Measurements from ENCODE around the gene ETS1. TPM values are rescaled to one million over a fixed set of nuclear protein-coding genes. Genes with fewer than 3 reads are reported as not detected.
"Not testable (repeated sequence)": the region's sequence is repeated elsewhere in the genome, so short reads cannot be mapped to it uniquely, and the experiment has no call there.

ETS1 gene
- total RNA-seq, 6 experiments from 2014 or later: 14.2 to 37.2 (median 23.3) TPM

GRCh38 chr11:128451652-128452470 lies 135.5 kb downstream of the ETS1 start:
- Histone ChIP-seq H3K27me3 (no peaks in the 10 kb centered on the region), H3K36me3 (no peaks in the 10 kb centered on the region), H3K4me3 (peak overlapping the region in 1 of 3 donors; percentile 20), H3K27ac (peak overlapping the region in 1 of 3 donors; percentile 56), H3K9me3 (no peaks in the 10 kb centered on the region), H3K4me1 (peaks cover 0 to 28% (median 0%) of the 10 kb centered on the region in 4 donors)
- ATAC-seq (peak; percentile 7 to 55 (median 42)), DNase-seq (peak; percentile 55 to 79 (median 59))
- intact Hi-C loops (cut with DNase I): no loop called here
- TF ChIP-seq, protein P1, sequence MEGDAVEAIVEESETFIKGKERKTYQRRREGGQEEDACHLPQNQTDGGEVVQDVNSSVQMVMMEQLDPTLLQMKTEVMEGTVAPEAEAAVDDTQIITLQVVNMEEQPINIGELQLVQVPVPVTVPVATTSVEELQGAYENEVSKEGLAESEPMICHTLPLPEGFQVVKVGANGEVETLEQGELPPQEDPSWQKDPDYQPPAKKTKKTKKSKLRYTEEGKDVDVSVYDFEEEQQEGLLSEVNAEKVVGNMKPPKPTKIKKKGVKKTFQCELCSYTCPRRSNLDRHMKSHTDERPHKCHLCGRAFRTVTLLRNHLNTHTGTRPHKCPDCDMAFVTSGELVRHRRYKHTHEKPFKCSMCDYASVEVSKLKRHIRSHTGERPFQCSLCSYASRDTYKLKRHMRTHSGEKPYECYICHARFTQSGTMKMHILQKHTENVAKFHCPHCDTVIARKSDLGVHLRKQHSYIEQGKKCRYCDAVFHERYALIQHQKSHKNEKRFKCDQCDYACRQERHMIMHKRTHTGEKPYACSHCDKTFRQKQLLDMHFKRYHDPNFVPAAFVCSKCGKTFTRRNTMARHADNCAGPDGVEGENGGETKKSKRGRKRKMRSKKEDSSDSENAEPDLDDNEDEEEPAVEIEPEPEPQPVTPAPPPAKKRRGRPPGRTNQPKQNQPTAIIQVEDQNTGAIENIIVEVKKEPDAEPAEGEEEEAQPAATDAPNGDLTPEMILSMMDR (IDR thresholded peaks at IDR 0.05): no peak
- 42% methylated on average over 6 of the region's 26 CpGs for WGBS (ENCODE audit: insufficient coverage, low coverage, low lambda C conversion rate, missing lambda C conversion rate)

GRCh38 chr11:128450882-128451651 lies 136.3 kb downstream of the ETS1 start:
- Histone ChIP-seq H3K4me1 (peaks cover 0 to 20% (median 0%) of the 10 kb centered on the region in 4 donors), H3K36me3 (no peaks in the 10 kb centered on the region), H3K27me3 (no peaks in the 10 kb centered on the region), H3K9me3 (no peaks in the 10 kb centered on the region), H3K4me3 (no peak overlapping the region), H3K27ac (peak overlapping the region in 1 of 3 donors; percentile 56)
- DNase-seq (no peak), ATAC-seq (no peak)
- intact Hi-C loops (cut with DNase I): no loop called here
- TF ChIP-seq, protein P1 (IDR thresholded peaks at IDR 0.05): no peak
- TF ChIP-seq POLR2A (IDR thresholded peaks at IDR 0.05): no peak
- 86% methylated on average over 6 of the region's 21 CpGs for WGBS (ENCODE audit: insufficient coverage, low coverage, low lambda C conversion rate, missing lambda C conversion rate)

- DNase-seq; intact Hi-C loops (cut with DNase I); H3K9me3 ChIP-seq; H3K27me3 ChIP-seq; H3K27ac ChIP-seq; H3K4me3 ChIP-seq; ATAC-seq; H3K36me3 ChIP-seq: not testable (repeated sequence)
- peaks cover 0 to 16% (median 0%) of the 10 kb centered on the region in 4 donors for H3K4me1 ChIP-seq
- WGBS (ENCODE audit: insufficient coverage, low coverage, low lambda C conversion rate, missing lambda C conversion rate): 63% methylated on average over 4 of the region's 4 CpGs
These were observed 136.9 kb downstream of the ETS1 start for GRCh38 chr11:128450425-128450824.

DNA sequence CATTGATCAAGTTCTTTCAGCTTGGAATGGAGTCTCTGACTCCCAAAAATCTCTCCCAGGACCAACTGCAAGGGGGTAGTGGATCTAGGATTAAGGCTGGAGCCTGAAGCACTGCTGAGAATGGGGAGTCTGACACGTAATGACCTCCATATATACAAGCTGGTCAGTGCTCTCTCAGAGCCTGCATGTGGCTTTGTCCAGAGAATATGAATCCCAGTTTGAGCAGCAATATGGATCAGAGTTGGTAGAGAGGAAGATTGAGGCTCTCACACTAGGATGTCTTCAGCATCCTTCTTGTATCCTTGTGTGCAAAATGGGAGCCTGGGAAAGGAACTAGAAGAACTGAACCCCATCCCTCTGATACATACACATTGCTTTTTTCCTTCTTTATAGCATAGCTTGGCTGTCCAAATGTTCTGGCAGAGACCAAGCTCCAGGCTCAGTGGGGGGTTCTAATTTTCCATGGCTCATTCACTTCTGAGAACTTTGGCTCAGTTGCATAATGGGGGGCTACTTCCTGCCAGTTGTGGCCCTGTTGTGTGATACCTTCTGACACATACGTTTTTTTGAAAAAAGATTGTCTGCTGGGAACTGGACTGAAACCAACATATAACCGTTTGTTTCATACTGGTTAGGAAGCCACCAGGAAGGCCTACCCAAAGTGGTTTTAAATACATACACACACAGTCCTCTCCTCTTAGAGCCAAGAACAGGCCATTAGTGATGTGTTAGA lies 138.2 kb downstream of the ETS1 start:
- no peaks in the 10 kb centered on the region for H3K9me3 ChIP-seq
- ATAC-seq (no peak), DNase-seq (no peak)
- H3K4me3 ChIP-seq: no peak overlapping the region
- H3K36me3 ChIP-seq: no peaks in the 10 kb centered on the region
- H3K27me3 ChIP-seq: no peaks in the 10 kb centered on the region
- H3K4me1 ChIP-seq: peaks cover 0 to 16% (median 0%) of the 10 kb centered on the region in 4 donors
- intact Hi-C loops (cut with DNase I): no loop called here
- TF ChIP-seq, protein P1 (IDR thresholded peaks at IDR 0.05): no peak
- no peak for TF ChIP-seq POLR2A (IDR thresholded peaks at IDR 0.05)
- peak overlapping the region; percentile 48 to 74 (median 62) for H3K27ac ChIP-seq
- WGBS (ENCODE audit: insufficient coverage, low coverage, low lambda C conversion rate, missing lambda C conversion rate): 75% methylated on average over 3 of the region's 3 CpGs
